ENCODE data around the gene SLC25A26. TPM values are rescaled to one million over a fixed set of nuclear protein-coding genes. Genes with fewer than 3 reads are reported as not detected.
"Not testable (repeated sequence)": the region's sequence is repeated elsewhere in the genome, so short reads cannot be mapped to it uniquely, and the experiment has no call there.

SLC25A26 gene
- total RNA-seq, 1 donor: 14.0 TPM

- TF ChIP-seq CTCF (IDR thresholded peaks at IDR 0.05; ENCODE audit: insufficient read depth, low read length): no peak
- no peak for DNase-seq (ENCODE audit: low read depth)
Measured at GRCh38 chr3:66220066-66220465, 735 bp upstream of the SLC25A26 start.

GRCh38 chr3:66224220-66224619, 3.4 kb downstream of the SLC25A26 start:
- H3K4me3 ChIP-seq (ENCODE audit: low read depth, low read length): no peak overlapping the region
- DNase-seq (ENCODE audit: low read depth): no peak
- no peak for TF ChIP-seq CTCF (IDR thresholded peaks at IDR 0.05; ENCODE audit: insufficient read depth, low read length)

More at GRCh38 chr3:66220066-66220465, 735 bp upstream of the SLC25A26 start:
- peak overlapping the region; percentile 85 for H3K4me3 ChIP-seq (ENCODE audit: low read depth, low read length)

- H3K4me3 ChIP-seq (ENCODE audit: low read depth, low read length); DNase-seq (ENCODE audit: low read depth): not testable (repeated sequence)
Measured at GRCh38 chr3:66226093-66226492, 5.3 kb downstream of the SLC25A26 start.

- DNase-seq (ENCODE audit: low read depth): no peak
- TF ChIP-seq CTCF (IDR thresholded peaks at IDR 0.05; ENCODE audit: insufficient read depth, low read length): no peak
- no peak overlapping the region for H3K4me3 ChIP-seq (ENCODE audit: low read depth, low read length)
Measured at GRCh38 chr3:66227051-66227450, 6.2 kb downstream of the SLC25A26 start.

- H3K4me3 ChIP-seq (ENCODE audit: low read depth, low read length): no peak overlapping the region
- peak; percentile 14 for DNase-seq (ENCODE audit: low read depth)
- TF ChIP-seq CTCF (IDR thresholded peaks at IDR 0.05; ENCODE audit: insufficient read depth, low read length): no peak
Measured at GRCh38 chr3:66227915-66228314, 7.1 kb downstream of the SLC25A26 start.

- peak; percentile 2 for DNase-seq (ENCODE audit: low read depth)
- no peak for TF ChIP-seq CTCF (IDR thresholded peaks at IDR 0.05; ENCODE audit: insufficient read depth, low read length)
- no peak overlapping the region for H3K4me3 ChIP-seq (ENCODE audit: low read depth, low read length)
Measured at GRCh38 chr3:66228707-66229106, 7.9 kb downstream of the SLC25A26 start.

GRCh38 chr3:66229931-66230330, 9.1 kb downstream of the SLC25A26 start:
- no peak for DNase-seq (ENCODE audit: low read depth)
- H3K4me3 ChIP-seq (ENCODE audit: low read depth, low read length): no peak overlapping the region
- TF ChIP-seq CTCF (IDR thresholded peaks at IDR 0.05; ENCODE audit: insufficient read depth, low read length): no peak
